Stimulated activated CD4-positive, alpha-beta T cell treated with anti-CD3 and anti-CD28 coated beads, Interleukin-2, amount 100 ng/mL, for 48 hours (primary cell): ENCODE measurements around the gene TBC1D9B.
"Not testable (repeated sequence)": the region's sequence is repeated elsewhere in the genome, so short reads cannot be mapped to it uniquely, and the experiment has no call there.

ENCODE experiments used
- DNase-seq, 2 donors: peaks; one replicate each; pipeline ENCODE4 v3.0.0-alpha.2; 2020

Gene TBC1D9B

DNA sequence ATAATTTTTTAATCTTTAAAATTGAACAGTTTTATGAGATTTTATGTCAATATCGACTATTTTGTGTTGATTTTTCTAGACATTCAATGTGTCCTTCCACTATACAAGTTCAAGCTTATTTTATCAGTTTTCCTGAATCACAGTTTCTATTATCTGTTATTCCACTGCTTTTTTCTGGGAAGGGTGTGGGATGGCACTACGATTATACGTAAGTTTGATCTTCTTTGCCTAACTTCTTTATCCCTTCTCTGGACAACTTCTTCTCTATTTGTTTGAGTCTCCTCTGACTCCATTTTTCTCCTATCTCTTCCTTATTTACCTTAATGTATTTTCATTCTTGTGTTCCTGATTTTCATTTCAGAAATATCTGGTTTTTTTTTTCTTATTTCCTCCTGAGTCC, 24.5 kb downstream of the TBC1D9B start:
- DNase-seq, result no peak

DNA sequence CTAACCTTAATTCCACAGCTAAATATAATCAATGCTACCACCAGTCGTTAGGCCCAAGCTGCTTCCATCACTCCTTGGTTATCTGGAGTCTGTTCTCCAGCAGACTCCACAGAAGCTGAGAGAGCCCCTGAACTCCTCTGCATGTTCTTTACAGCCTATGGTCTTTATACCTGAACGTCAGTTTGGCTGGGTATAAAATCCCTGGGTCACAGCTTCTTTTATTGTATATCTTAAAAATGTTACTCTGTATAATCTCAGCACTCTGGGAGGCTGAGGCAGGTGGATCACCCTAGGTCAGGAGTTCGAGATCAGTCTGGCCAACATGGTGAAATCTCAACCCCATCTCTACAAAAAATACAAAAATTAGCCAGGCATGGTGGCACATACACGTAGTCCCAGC, 25.4 kb downstream of the TBC1D9B start:
- DNase-seq, result no peak

DNA sequence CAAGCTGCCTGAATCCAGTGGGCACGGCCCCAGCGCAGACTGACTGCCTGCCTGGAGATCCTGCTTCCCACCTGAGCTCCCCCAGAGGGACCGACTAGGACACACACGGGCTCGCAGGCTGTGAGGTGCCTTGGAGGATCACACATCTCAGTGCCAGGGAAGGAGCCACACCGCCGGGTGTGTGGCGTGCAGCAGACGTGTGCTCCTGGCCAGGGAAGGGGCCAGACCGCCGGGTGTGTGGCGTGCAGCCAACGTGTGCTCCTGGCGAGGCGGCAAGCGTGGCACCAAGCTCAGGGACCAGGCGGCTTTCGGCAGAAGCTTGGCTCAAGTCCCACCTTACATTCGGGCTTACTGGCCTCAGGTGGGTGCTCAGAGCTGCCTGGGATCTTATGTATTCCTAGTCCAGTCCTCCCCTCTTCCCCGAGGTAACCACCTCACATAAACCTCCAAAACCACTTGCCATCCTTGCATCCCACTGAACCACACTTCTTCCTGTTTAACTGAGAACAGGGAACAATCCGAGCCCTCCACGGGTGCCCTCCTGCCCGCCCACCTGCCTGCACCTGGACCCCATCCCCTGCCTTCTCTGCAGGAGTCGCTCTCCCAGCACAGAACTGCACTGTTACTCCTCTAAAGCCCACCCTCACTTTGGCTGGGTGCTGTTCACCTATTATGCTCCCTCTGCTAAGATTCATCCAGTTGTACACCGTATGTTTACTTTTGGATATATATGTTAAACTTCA, 26.7 kb downstream of the TBC1D9B start:
- DNase-seq, result no peak

DNA sequence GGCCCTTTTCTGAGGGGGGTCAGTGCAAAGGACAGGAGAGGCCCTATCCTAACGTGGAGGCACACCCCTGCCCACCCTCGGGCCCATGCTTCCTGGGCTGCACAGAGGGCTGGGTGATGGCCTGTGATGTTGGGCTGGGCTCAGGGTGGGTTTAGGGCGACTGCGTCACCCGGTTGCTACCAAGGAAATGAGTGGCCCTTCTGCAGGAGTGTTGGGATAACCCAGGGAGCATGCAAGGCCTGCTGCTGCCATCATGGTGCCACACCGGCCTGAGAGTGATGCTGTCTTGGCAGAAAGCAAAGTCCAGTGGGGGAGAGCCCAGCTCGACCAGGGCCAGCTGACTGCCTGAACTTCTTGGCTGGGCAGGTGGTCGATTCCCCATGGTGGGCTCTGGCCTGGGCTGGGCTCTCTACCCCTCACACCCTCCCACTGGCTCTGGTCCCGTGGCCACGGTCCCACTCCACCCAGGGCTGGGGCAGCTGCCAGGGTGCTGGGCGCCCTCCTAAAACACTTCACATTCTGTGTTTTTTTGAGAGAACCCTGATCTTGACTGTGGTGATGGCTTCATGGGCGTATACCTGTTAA, 27.5 kb downstream of the TBC1D9B start:
- no peak for DNase-seq

DNA sequence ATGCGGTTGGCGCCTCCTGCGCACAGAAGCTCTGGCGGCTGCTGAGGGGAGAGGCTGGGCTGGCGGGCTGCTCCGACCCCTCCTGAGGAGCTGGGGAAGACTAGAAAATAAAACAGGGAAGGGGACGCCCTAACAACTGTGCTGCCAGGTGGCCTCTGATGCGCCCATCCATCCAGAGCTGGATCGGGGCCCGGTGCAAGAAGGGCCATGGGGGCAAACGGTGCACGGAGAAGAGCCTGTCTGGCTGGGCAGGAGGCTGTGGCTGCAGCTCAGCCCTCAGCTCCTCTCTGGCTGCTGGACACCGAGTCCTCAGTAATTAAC, 28.0 kb downstream of the TBC1D9B start:
- no peak for DNase-seq

DNA sequence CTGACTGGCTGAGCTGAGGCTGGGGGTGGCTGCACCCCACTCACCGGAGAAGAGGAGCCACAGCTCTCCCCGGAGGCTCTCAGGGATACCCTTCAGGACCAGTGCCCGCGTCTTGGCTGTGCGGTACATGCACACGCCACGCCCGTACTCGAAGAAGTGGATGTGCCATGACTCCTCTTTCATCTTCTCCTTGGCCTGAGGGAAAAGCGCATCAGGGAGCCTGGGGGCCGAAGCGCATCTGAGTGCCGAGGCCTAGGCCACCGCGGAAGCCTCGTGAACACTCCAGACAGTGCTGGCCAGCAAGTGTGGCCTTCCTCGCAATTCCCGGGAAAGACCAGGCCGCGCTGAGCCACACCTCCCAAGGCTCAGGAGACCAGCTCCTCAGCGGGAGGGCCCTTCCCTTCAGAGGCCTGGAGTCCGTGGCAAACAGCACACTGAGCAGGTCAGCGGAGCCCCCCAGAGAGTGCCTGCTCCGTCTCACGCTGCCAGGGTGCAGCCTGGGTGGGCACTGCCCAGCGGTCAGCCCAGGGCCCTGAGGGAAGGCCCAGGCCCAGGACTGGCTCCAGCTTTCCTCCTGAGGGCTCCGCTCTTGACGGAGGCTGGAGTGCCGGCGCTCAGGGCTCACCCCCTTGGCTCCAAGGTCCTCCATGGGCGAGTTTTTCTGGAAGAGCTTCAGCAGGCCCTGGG, 28.6 kb downstream of the TBC1D9B start:
- no peak for DNase-seq

DNA sequence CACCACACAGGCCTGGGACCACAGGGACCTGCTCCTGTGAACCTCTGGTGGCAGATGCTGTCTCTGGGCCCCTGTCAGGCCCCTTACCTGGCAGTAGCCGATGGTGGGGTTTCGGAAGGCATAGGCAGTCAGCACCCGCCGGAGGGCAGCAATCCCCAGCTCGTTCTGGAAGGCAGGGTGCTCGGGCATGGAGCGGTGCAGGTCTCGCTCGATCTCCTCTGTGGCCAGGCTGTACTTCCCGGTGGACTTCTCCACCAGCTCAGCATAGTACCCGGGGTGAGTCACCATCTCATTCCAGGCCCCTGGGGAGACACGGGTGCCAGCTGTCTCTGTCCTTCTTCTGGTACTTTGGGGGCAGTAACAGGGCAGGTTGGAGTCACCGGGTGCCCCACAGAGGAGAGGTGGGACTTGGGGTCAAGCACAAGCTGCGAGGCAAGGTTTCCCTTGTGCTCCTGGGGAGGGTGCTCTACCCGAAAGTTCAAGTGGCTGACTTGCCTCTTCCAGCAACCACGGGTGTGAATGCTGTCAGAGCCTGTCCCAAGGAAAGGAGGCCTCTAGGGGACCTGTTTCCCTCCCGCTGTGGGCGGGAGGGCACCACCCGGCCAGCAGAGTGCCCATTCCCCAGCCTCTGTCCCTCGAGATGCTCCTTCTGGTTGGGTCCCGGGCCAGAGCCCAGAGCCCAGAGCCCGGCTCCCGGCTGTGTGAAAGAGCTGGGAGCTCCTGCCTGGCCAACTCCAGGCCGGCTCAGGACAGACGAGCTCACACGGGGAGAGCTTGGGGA, 29.3 kb downstream of the TBC1D9B start:
- no peak for DNase-seq

DNA sequence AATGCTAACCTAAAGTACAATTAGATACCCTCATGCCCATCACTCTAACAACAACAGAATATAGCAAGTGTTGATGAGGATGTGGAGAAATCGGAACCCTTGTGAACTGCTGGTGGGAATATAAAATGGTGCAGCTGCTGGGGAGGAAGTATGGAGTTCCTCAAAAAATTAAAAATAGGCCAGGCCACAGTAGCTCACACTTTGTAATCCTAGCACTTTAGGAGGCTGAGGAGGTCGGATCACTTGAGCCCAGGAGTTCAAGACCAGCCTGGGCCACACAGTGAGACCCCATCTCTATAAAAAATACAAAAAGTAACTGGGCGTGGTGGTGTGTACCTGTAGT, 31.1 kb downstream of the TBC1D9B start:
- DNase-seq, result no peak

DNA sequence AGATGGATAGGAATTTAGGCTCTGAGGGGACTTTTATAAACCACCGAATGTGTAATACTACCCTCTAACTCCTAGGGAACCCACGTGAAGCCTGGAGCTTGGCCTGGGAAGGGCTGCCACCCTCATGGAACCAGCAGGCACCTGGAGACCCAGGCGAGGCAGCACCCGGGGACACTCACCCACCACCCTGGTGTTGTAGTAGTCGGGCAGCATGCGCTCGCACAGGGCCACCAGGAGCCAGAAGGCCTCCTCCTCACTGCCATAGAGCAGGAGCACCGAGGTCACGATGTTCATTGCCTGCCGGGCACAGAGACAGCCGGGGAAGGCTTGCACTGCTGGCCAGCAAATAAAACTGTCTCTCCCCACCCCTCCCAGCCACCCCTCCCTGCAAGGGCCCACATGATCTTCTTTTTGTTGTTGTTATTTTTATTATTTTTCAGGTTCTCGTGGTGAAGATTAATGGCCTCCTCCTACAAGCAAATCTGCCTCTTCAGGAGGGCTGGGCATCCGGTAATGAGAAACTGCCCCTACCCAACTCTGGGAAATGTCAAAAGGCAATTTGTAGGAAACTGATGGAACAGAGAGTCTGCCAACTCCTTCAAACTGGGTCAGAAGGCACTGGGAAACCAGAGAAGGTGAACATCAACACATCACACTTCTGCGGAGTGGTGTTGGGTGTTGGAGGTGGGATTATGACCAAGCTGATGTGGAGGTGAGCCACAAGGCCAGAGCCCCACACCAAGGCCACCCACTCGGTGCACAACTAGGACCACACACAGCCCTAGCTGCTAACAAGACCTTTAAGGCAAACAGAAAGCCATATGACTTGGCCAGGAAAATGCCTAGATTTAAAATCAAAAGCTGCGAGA, 31.7 kb downstream of the TBC1D9B start:
- DNase-seq, result no peak

DNA sequence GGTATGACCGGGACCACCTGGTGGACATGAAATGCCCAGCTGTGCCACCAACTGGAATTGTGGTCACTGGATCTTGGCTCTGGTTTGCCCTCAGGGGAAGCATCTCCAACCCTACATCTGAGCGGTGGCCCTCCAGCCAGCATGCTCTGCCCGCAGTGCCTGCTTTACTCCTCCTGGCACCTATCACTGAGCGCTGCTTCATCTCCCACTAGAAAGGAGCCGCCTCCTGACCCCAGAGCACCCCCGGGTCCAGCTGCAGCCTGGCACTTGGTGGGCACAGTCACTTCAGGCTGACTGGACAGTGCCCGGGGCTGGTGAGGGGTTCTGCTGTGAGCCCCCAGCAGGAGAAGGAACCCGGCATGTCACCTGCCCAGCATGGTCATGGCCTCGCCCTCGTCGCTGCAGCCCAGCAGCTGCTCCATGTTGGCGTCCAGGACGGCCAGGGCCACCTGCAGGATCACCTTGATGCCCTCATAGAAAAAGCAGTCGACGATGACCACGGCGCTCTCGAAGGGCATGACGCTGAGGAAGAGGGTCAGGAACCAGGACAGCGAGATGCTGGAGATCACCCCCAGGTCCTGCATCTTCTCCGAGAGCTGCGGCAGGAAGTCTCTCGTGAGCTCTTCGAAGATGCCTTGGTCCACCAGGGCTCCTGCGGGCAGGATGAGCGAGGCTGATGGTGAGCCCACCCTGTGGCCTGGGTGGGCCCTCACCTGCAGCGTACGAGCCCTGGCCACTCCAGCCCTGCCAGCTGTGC, 33.0 kb downstream of the TBC1D9B start:
- DNase-seq, result no peak

DNA sequence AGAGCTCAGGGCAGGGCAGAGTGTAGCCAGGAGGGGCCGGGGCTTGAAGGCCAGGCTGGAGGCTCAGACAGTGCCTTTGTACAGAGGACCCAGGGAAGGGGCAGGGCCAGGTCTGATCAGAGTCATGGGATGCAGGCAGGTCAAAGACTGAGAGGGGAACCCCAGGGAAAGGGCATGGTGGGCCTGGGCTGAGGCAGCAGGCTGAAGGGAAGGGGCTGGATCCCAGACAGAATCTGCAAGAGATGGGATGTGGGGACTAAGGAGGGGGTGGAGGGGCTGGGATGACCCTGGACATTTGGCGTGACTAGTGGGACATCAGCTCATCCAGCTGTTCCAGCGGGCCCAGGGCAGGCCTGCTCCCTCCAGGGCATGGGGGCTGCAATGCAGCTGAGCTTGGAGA, 33.6 kb downstream of the TBC1D9B start:
- DNase-seq, result no peak

DNA sequence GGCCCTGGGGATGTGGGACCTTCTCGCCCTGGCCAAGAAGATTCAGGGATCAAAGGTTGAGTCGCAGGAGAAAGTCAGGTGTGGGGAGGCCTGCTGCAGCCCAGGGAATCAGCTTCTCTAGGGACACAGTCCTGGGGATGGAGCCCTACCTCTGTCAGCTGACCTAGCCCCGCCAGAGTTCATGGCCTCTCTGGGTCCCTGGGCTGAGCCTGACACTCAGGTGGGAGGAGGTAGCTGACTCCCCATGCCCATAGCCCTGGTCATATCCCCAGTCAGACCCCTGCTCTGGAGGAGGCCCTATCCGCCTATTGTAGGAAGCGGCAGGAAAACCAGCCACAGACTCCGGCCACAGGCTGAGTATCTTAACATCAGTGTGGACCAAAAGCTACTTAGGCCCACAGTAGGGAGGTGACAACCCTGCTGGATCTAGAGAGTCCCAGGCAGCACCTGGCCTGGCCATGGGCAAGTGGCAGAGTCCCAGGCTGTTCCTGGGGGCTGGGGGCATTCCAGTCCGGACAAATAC, 34.0 kb downstream of the TBC1D9B start:
- no peak for DNase-seq

DNA sequence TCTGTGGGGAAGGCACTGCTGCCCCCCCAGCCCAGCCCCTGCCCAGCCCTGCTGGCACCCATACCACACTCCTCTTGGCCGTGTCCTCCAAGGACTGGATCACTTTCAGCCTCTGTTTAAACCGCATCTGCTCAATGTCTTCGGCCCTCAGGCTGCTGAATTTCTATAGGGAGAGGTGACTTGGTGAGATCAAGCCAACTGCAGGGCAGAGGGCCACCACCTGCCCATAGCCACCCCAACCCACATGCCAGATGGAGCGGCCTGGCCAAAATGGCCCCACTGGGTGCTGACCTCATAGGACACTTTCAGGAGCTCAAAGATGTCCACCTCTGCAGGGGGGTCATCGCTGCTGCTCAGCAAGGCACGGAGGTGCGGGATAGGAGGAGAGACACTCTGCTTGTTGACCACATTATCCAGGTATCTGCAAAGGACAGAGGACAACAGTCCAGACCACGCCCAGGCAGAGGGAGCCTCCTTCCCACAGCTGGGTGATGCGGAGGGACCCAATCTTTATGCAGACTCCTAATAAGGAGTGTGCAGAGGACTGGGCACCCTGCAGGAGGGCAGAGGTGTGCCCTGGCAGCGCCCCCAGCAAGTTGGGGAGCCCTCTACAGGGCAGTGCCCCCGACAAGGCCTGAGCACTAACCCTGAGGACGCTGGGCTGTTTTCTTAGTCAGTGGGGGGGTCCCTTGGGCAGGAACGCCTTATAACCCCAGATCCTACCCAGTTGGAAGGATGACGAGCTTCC, 34.7 kb downstream of the TBC1D9B start:
- DNase-seq, result no peak

DNA sequence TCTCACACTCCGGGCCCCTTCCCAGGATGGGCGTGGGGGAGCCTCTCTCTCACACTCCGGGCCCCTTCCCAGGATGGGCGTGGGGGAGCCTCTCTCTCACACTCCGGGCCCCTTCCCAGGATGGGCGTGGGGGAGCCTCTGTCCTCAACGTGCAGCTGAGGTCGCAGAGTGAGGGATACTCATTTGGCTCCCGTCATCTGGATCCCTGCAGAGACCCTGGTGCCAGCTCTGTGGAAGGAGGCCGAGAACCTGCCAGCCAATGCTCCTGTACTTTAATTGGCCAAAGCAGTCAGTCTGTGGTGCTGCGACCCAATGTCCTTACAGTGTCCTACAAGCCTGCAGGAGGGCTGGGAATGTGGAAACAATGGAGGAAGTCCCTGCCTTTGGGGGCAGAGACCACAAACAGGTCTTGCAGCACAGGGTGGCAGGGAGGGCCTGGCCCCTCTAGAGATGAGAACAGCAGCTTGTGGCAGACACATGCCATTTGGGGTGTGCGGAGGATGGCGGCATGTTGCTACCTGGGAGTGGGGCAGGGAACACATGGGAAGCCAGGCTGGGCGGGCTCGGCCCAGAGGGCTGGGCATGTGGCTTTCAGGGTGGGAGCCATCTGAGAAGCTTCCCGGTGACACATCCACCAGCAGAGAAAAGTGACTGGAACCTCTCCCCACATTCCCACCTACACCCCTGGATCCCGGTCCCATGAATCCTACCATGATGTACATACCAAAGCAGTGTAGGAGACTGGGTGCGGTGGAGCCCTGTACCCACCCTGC, 35.5 kb downstream of the TBC1D9B start:
- no peak for DNase-seq

DNA sequence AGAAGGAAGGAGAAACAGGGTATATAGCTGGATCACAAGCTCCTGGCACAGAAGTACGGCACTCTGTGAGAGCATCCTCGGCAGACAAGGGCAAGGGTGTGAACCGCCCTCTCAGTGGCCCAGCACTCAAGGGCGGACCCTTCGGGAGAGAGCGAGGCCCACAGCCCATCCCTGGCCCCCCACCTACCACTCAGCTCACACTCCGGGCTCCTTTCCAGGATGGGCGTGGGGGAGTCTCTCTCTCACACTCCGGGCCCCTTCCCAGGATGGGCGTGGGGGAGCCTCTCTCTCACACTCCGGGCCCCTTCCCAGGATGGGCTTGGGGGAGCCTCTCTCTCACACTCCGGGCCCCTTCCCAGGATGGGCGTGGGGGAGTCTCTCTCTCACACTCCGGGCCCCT, 36.2 kb downstream of the TBC1D9B start:
- DNase-seq, result not testable (repeated sequence)

DNA sequence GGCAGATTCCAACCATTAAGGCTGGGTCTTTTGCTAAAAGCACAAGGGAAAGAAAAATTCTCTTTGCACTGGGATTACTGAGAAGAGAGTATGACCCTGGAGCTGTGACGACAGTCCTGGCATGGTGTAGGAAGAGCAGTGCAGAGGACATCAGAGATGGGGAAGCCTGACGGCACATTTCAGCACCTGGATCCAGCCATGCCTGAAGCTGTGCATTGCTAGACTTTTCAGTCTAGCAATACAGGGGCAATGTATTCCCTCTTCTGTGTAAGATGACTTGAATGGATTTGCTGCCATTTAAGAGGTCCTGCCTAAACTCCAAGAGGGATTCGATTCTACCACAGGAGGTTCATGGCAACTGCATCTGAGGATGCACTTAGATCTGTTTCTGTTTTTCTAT, 36.7 kb downstream of the TBC1D9B start:
- no peak for DNase-seq

DNA sequence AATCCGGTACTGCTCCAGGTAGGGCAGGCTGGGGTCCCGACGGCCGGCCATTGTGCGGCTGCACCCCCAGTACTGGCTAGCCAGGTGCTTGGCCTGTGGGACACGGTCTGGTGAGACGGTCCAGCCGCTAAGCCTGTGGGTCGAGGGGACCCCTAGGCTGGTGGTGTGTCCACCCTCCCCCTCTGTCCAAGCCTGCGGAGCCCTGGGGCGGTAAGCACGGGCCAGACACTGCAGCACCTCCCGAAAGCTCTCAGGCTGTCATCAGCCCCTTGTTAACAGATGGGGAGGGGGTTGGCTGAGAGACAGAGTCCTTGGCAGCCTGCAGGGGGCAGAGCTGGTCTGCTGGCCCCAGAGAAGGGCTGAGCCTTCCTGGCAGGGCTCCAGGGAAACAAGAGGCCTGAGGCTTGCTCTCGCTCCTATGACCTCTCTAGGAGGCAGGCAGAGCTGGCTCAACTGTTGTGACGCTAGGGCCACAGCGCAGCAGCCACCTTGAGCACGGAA, 37.2 kb downstream of the TBC1D9B start:
- DNase-seq, result no peak

DNA sequence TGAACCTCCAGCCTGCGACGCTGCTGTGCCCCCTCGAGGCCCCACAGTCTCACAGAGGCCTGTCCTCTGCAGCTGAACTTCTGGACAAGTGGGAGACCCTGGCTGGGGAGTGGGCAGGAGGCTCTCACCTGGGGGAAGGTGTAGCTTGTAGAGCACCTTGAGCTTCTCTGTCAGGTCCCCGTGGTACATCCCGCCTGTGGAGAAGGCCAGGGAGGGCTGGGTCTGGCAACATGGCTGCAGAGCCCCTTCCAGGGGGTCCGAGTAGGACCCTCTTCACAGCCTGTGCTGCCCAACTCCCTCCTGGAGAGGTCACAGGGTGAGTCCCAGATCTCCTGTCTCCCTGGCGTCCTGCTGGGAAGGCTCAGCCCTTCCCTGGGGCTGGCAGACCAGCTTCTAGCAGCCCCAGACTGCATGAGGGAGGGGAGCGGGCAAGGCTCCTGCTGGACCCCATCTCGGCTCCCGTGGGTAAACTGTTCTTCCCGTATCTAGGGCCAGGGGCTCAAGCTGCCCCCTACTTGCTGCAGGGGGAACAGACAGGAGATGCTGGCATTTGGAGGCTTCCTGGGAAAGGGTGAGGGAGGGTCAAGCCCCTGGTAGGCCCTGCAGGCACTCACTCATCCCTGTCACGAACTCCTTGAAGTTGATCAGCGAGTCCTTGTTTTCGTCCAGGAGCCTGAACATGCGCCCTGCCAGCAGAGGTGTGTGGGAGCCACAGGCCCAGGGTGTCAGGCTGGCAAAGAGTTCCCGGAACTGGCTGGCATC, 37.9 kb downstream of the TBC1D9B start:
- DNase-seq, result no peak

DNA sequence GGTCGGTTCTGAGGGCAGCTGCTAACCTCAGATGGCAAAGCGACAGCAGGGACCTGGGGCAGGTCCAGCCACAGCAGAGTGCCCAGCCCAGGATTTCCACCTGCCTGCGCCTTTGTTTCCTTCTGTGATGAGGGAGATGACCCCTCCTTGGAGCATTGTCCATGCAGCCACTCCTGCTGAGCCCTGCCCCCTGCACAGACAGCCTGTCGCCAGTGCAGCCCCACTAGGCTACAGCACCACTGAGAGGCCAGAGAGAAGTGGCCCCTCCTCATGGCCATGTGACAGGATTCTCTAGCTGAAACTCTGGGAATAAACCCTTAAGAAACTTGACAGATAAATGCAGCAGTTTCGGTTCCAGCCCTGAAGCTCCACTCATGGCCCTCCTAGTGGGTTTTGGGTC, 38.6 kb downstream of the TBC1D9B start:
- DNase-seq, result no peak
